Pancreas (tissue), 10 donors: ENCODE data around the gene CLSTN2. TPM values are rescaled to one million over a fixed set of nuclear protein-coding genes. Genes with fewer than 3 reads are reported as not detected.

Source experiments
- ATAC-seq, 4 donors: fragments of 200-7000 bp; cut with Tn5 transposase; one replicate each; pipeline versions ENCODE4 v1.8.0 to v1.9.1; 2020; ENCODE audit warnings: mild to moderate bottlenecking in 4 of 4, moderate library complexity in 4 of 4
- DNase-seq, 6 donors: peaks; one replicate each; pipeline ENCODE4 v3.0.0-alpha.2; 2020
- FAIRE-seq: peaks from 2 replicates; lab custom pipeline; 2012; peaks lifted over from hg19 to GRCh38; lab: Jason Lieb, UNC
- H3K27ac ChIP-seq, 4 donors: fragments of 200-600 bp; sonication (generic); 1 replicate in 3 of 4; 2 replicates in 1 of 4; pipeline versions ENCODE4 v1.5.0 to v1.8.0; 2020
- H3K27me3 ChIP-seq, 4 donors: fragments of 200-600 bp; one replicate each; pipeline ENCODE4 v1.8.0; 2021
- H3K36me3 ChIP-seq, 3 donors: fragments of 200-600 bp; sonication (generic) in 1 of 3; one replicate each; pipeline versions ENCODE4 v1.5.0 to v1.8.0; 2020 to 2021
- H3K4me1 ChIP-seq, 3 donors: fragments of 200-600 bp; one replicate each; pipeline ENCODE4 v1.8.0; 2021
- H3K4me3 ChIP-seq, 4 donors: fragments of 200-600 bp; sonication (generic) in 2 of 4; one replicate each; pipeline versions ENCODE4 v1.5.0 to v1.8.0; 2020 to 2021
- H3K9me3 ChIP-seq, 4 donors: fragments of 200-600 bp; one replicate each; pipeline ENCODE4 v1.8.0; 2021
- WGBS, 2 donors: extraction: QIAGEN DNeasy Blood & Tissue Kit; methylation state at CpG; one replicate each; pipeline ENCODE4 v1.1.7; 2013; 5-methylcytosine and 5-hydroxymethylcytosine counted together
- intact Hi-C, 3 donors: fragments of 100-400 bp; cut with DNase I; formaldehyde crosslinking; loops; one replicate each; pipeline versions ENCODE4 v1.11.1 to v1.14.2; 2022
- polyA plus RNA-seq, 2 donors: library from polyadenylated mRNA; stranded (reverse); fragments of 200-250 nt; gene quantifications; one replicate each; pipeline ENCODE4 v1.2.3, GENCODE V29; 2013
- total RNA-seq, 6 donors: library from RNA; stranded (reverse); fragmentation: NEBNext Ultra II Directional in 4 of 6; extraction: Animal tissue kit (Norgen Biotek cat#: 25700) in 4 of 6; gene quantifications; one replicate each; pipeline versions ENCODE4 v1.2.1 to v1.2.4, GENCODE V29; 2021 to 2023
- TF ChIP-seq, protein P1 (sequence below), 4 donors: fragments of 200-600 bp; sonication (generic) in 3 of 4; IDR thresholded peaks; one replicate each; pipeline versions ENCODE4 v1.5.0 to v1.8.0; 2021; ENCODE audit warnings: antibody characterized with exemption in 4 of 4
- donor health status: healthy with polysubstance abuse.
- donor health status: DM: no; HTN: no; CAD: no; lungs with moderate emphysema.
- donor health status: DM: no; HTN: no; CAD: no.
- donor health status: control.
- donor health status: control.
- donor health status: Bipolar disorder and iron deficiency.
- donor health status: DM: yes; HTN: yes; CAD: no.
- donor health status: DM: no; HTN: no; CAD: no.
- donor health status: DM: no; HTN: no; CAD: no.
- donor health status: DM: yes; HTN: yes; CAD: no.

The CLSTN2 gene
- total and polyA plus RNA-seq, 8 donors: 0.65 to 9.3 (median 2.9) TPM

DNA sequence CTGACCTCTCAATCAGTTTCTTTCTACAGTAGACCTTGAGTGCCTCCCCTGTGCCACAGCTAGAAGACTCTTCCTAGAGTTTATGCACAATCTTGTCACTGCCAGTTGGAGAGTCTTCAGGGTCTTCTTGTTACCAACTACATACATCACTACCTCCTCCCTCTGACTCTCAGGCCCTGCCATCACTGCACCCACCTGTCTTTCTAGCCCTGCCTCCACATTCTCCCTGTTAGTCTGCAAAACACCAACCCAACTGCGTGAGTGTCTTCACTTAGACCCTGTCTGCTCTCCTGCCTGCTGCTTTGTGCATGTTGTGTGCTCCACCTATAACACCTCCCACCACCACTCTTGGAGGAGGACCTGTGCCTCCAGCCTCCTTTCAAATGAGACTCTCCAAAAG lies 34.4 kb downstream of the CLSTN2 start:
- Histone ChIP-seq H3K27ac (no peak overlapping the region), H3K27me3 (no peaks in the 10 kb centered on the region), H3K4me3 (no peak overlapping the region), H3K4me1 (no peaks in the 10 kb centered on the region), H3K9me3 (no peaks in the 10 kb centered on the region), H3K36me3 (no peaks in the 10 kb centered on the region)
- TF ChIP-seq, protein P1, sequence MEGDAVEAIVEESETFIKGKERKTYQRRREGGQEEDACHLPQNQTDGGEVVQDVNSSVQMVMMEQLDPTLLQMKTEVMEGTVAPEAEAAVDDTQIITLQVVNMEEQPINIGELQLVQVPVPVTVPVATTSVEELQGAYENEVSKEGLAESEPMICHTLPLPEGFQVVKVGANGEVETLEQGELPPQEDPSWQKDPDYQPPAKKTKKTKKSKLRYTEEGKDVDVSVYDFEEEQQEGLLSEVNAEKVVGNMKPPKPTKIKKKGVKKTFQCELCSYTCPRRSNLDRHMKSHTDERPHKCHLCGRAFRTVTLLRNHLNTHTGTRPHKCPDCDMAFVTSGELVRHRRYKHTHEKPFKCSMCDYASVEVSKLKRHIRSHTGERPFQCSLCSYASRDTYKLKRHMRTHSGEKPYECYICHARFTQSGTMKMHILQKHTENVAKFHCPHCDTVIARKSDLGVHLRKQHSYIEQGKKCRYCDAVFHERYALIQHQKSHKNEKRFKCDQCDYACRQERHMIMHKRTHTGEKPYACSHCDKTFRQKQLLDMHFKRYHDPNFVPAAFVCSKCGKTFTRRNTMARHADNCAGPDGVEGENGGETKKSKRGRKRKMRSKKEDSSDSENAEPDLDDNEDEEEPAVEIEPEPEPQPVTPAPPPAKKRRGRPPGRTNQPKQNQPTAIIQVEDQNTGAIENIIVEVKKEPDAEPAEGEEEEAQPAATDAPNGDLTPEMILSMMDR (IDR thresholded peaks at IDR 0.05): no peak
- ATAC-seq (no peak), DNase-seq (no peak), FAIRE-seq (no peak)
- intact Hi-C loops: no loop called here
- WGBS, 2 donors: 88 to 95% methylated on average over 1 of the region's 1 CpG

DNA sequence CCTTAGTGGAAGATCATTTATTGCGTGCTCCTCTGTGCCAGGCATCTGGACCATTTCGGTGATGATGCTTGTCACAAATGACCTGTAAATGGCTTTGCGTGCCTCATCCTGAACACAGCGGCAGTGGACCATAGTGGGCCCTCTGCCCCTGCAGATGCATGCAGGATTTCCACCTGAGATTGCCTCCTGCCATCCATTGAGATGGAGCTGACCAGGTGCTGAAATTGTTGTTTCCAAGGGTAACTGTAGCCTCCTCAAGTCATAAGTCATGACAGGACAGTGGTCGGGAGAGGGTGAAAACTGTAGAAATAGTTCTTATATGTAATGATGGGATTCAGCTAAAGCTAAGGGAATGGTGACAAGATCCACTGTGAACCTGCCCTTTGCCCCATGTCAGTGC lies 35.5 kb downstream of the CLSTN2 start:
- FAIRE-seq: no peak
- no peak overlapping the region for H3K4me3 ChIP-seq

DNA sequence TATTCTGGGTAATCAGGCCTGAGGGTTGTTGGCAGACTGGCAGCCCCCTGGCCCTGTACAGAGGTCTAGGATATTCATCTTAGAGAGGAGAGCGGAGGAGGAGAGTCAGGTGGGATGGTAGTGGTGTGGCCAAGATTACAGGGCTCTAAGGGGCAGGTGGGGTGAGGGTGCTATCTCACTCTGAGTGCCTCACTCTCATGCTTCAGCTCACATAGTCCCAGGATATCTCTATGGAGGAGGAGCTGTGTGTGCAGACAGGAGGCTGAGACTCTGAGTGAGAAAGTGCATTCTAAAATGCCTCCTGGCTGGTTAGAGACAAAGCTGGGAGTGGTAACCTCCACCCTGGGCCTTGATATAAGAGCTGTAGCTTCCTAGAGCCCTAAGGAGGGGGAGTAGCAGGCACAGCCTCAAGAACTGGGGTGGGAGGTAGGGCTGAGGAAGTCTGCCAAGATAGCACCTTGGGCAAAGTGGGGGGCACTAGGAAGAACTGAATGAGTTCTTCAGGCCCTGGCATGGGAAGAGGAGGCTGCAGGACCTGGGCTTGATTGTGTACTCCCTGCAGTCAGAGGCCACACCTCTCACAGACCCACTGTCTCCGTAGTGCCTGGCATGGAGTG lies 39.9 kb downstream of the CLSTN2 start:
- Histone ChIP-seq H3K27ac (no peak overlapping the region), H3K27me3 (no peaks in the 10 kb centered on the region), H3K36me3 (no peaks in the 10 kb centered on the region), H3K9me3 (no peaks in the 10 kb centered on the region), H3K4me3 (no peak overlapping the region), H3K4me1 (no peaks in the 10 kb centered on the region)
- TF ChIP-seq, protein P1 (IDR thresholded peaks at IDR 0.05): no peak
- ATAC-seq: no peak
- FAIRE-seq: no peak
- WGBS, 2 donors: 85 to 91% methylated on average over 2 of the region's 2 CpGs
- no peak for DNase-seq
- intact Hi-C loops: no loop called here

More for the DNA sequence above, 35.5 kb downstream of the CLSTN2 start:
- Histone ChIP-seq H3K4me1 (no peaks in the 10 kb centered on the region), H3K36me3 (no peaks in the 10 kb centered on the region), H3K27ac (no peak overlapping the region), H3K27me3 (no peaks in the 10 kb centered on the region), H3K9me3 (no peaks in the 10 kb centered on the region)
- WGBS, 2 donors: 83 to 92% methylated on average over 5 of the region's 5 CpGs
- TF ChIP-seq, protein P1 (IDR thresholded peaks at IDR 0.05): no peak
- ATAC-seq: no peak
- intact Hi-C loops: no loop called here
- DNase-seq: no peak

DNA sequence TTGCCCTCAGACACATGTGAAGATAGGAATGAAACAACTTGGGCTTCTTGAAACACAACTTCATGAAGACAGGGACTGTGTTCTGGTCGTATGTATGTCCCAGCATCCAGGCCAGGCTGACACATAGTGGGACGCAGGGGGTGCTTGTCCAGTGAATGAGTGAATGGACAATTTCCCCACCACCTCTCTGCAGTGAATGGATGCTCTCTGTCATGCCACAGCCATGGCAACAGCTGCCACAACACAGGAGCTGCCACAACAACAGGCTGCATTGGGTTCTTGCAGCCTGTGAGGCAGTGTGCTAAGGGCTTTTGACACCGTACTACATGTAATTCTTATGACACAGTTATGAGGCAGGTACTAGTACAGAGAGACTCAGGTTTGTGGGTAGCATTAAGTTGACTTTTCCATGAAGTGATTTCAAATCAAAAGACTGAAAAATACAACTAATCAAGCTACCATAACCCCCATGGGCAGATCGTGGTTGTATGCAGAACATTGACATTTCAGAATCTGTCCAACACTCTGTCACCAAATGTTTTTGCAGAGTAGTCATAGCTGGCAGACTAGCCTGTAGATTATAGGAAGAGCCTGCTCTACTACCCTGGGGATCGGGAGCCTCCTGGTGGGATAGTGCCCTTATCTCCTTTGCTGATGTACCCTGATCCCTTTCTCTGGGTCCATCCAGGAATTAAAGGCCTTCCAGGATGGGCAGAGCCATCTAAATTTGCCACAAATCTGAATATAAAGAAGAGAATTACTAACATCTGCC lies 40.8 kb downstream of the CLSTN2 start:
- H3K27me3 ChIP-seq: no peaks in the 10 kb centered on the region
- WGBS, 2 donors: 71 to 80% methylated on average over 5 of the region's 5 CpGs
- no peaks in the 10 kb centered on the region for H3K9me3 ChIP-seq
- no peaks in the 10 kb centered on the region for H3K36me3 ChIP-seq
- intact Hi-C loops: no loop called here
- no peak for FAIRE-seq
- DNase-seq: no peak
- H3K27ac ChIP-seq: no peak overlapping the region
- TF ChIP-seq, protein P1 (IDR thresholded peaks at IDR 0.05): no peak
- no peak for ATAC-seq
- H3K4me3 ChIP-seq: no peak overlapping the region
- no peaks in the 10 kb centered on the region for H3K4me1 ChIP-seq

DNA sequence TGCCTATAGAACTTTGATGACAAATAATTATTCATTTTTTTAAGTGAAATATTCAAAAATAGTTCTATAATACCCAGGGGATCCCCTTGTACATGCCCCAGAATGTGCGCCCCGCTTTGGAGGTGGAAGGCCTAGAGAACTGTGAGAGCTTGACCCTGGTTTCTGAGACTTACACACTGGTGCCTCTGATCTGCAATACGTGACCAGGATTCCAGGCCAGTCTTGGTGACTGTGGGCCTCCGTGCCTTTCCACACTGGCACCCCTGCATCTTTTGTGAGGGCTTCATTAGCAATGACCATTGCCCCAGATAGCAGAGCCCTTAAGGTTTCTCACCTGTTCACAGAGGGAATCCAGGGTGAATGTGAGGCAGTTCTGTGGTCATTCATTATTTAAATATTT lies 44.0 kb downstream of the CLSTN2 start:
- FAIRE-seq (no peak), DNase-seq (no peak), ATAC-seq (no peak)
- H3K4me3 ChIP-seq: no peak overlapping the region
- intact Hi-C loops: no loop called here
- no peaks in the 10 kb centered on the region for H3K4me1 ChIP-seq
- no peaks in the 10 kb centered on the region for H3K36me3 ChIP-seq
- WGBS, 2 donors: 92 to 94% methylated on average over 4 of the region's 4 CpGs
- TF ChIP-seq, protein P1 (IDR thresholded peaks at IDR 0.05): no peak
- H3K27ac ChIP-seq: no peak overlapping the region
- no peaks in the 10 kb centered on the region for H3K9me3 ChIP-seq
- H3K27me3 ChIP-seq: no peaks in the 10 kb centered on the region
